ENCODE results near the gene KCNQ1.

GRCh38 chr11:2699531-2700414, 255.0 kb downstream of the KCNQ1 start, which contains the start of gene KCNQ1OT1:
- TF ChIP-seq CTCF (conservative IDR thresholded peaks at IDR 0.05; ENCODE audit: low read length), result no peak
- TF ChIP-seq EZH2phosphoT487 (IDR thresholded peaks at IDR 0.05; ENCODE audit: borderline replicate concordance), result no peak

Data from Loucy (cell line).